ENCODE data around the gene ODC1. TPM values are rescaled to one million over a fixed set of nuclear protein-coding genes. Genes with fewer than 3 reads are reported as not detected.

The ODC1 gene
- 332 TPM for polyA plus RNA-seq (2013, experiment 1 of 4)
- 309 TPM for polyA plus RNA-seq (2013, experiment 2 of 4)
- 238 TPM for polyA plus RNA-seq (2013, experiment 3 of 4)
- polyA plus RNA-seq (2013, experiment 4 of 4) = 239 TPM

- Histone ChIP-seq H3K4me1 (ENCODE audit: control insufficient read depth, insufficient read depth, low read length) (no peaks in the 10 kb centered on the region), H3K9me3 (ENCODE audit: control insufficient read depth, low read length) (no peaks in the 10 kb centered on the region), H3K36me3 (ENCODE audit: control insufficient read depth, insufficient read depth, low read length) (peaks cover 18% of the 10 kb centered on the region), H3K4me3 (ENCODE audit: insufficient read depth, low read depth, low read length) (peak within 1 kb of the TSS; percentile 82), H3K27ac (ENCODE audit: insufficient read depth, low read depth, low read length, poor library complexity, severe bottlenecking) (peak within 1 kb of the TSS; percentile 95), H3K27me3 (ENCODE audit: control insufficient read depth, insufficient read depth, low read length, poor library complexity, severe bottlenecking) (no peaks in the 10 kb centered on the region)
- 0% methylated on average over 99 of the region's 99 CpGs for WGBS, 2 experiments
These were observed at the start of gene ODC1 for GRCh38 chr2:10447895-10448575. Gene ODC1 (minus strand): TSS chr2:10448327. CDS start chr2:10445032, 3,295 bp downstream.

- Histone ChIP-seq H3K4me3 (ENCODE audit: insufficient read depth, low read depth, low read length) (no peak overlapping the region), H3K27ac (ENCODE audit: insufficient read depth, low read depth, low read length, poor library complexity, severe bottlenecking) (no peak overlapping the region), H3K9me3 (ENCODE audit: control insufficient read depth, low read length) (no peaks in the 10 kb centered on the region), H3K36me3 (ENCODE audit: control insufficient read depth, insufficient read depth, low read length) (no peaks in the 10 kb centered on the region), H3K27me3 (ENCODE audit: control insufficient read depth, insufficient read depth, low read length, poor library complexity, severe bottlenecking) (no peaks in the 10 kb centered on the region), H3K4me1 (ENCODE audit: control insufficient read depth, insufficient read depth, low read length) (peaks cover 5% of the 10 kb centered on the region)
- 59 to 65% methylated on average over 24 of the region's 24 CpGs for WGBS, 2 experiments
These were observed 49.7 kb upstream of the ODC1 start for GRCh38 chr2:10497797-10498251.

GRCh38 chr2:10495988-10496313, 47.8 kb upstream of the ODC1 start:
- WGBS, 2 experiments = 84 to 86% methylated on average over 7 of the region's 7 CpGs
- Histone ChIP-seq H3K9me3 (ENCODE audit: control insufficient read depth, low read length) (no peaks in the 10 kb centered on the region), H3K36me3 (ENCODE audit: control insufficient read depth, insufficient read depth, low read length) (no peaks in the 10 kb centered on the region), H3K4me3 (ENCODE audit: insufficient read depth, low read depth, low read length) (no peak overlapping the region), H3K27ac (ENCODE audit: insufficient read depth, low read depth, low read length, poor library complexity, severe bottlenecking) (no peak overlapping the region), H3K4me1 (ENCODE audit: control insufficient read depth, insufficient read depth, low read length) (no peaks in the 10 kb centered on the region), H3K27me3 (ENCODE audit: control insufficient read depth, insufficient read depth, low read length, poor library complexity, severe bottlenecking) (no peaks in the 10 kb centered on the region)

GRCh38 chr2:10495311-10495987, 47.3 kb upstream of the ODC1 start:
- no peaks in the 10 kb centered on the region for H3K27me3 ChIP-seq (ENCODE audit: control insufficient read depth, insufficient read depth, low read length, poor library complexity, severe bottlenecking)
- no peak overlapping the region for H3K4me3 ChIP-seq (ENCODE audit: insufficient read depth, low read depth, low read length)
- H3K27ac ChIP-seq (ENCODE audit: insufficient read depth, low read depth, low read length, poor library complexity, severe bottlenecking) = no peak overlapping the region
- no peaks in the 10 kb centered on the region for H3K36me3 ChIP-seq (ENCODE audit: control insufficient read depth, insufficient read depth, low read length)
- no peaks in the 10 kb centered on the region for H3K4me1 ChIP-seq (ENCODE audit: control insufficient read depth, insufficient read depth, low read length)
- WGBS, 2 experiments = 90 to 92% methylated on average over 24 of the region's 24 CpGs
- H3K9me3 ChIP-seq (ENCODE audit: control insufficient read depth, low read length) = no peaks in the 10 kb centered on the region

- WGBS, 2 experiments = 88 to 89% methylated on average over 13 of the region's 13 CpGs
- H3K9me3 ChIP-seq (ENCODE audit: control insufficient read depth, low read length) = no peaks in the 10 kb centered on the region
These were observed 46.4 kb upstream of the ODC1 start for GRCh38 chr2:10494351-10495066.

GRCh38 chr2:10493634-10494281, 45.6 kb upstream of the ODC1 start:
- no peak overlapping the region for H3K27ac ChIP-seq (ENCODE audit: insufficient read depth, low read depth, low read length, poor library complexity, severe bottlenecking)
- WGBS, 2 experiments = 89 to 91% methylated on average over 22 of the region's 22 CpGs
- H3K4me3 ChIP-seq (ENCODE audit: insufficient read depth, low read depth, low read length) = no peak overlapping the region
- H3K9me3 ChIP-seq (ENCODE audit: control insufficient read depth, low read length) = no peaks in the 10 kb centered on the region
- H3K27me3 ChIP-seq (ENCODE audit: control insufficient read depth, insufficient read depth, low read length, poor library complexity, severe bottlenecking) = no peaks in the 10 kb centered on the region
- no peaks in the 10 kb centered on the region for H3K4me1 ChIP-seq (ENCODE audit: control insufficient read depth, insufficient read depth, low read length)
- no peaks in the 10 kb centered on the region for H3K36me3 ChIP-seq (ENCODE audit: control insufficient read depth, insufficient read depth, low read length)

More at GRCh38 chr2:10494351-10495066, 46.4 kb upstream of the ODC1 start:
- Histone ChIP-seq H3K27me3 (ENCODE audit: control insufficient read depth, insufficient read depth, low read length, poor library complexity, severe bottlenecking) (no peaks in the 10 kb centered on the region), H3K27ac (ENCODE audit: insufficient read depth, low read depth, low read length, poor library complexity, severe bottlenecking) (no peak overlapping the region), H3K4me3 (ENCODE audit: insufficient read depth, low read depth, low read length) (no peak overlapping the region), H3K4me1 (ENCODE audit: control insufficient read depth, insufficient read depth, low read length) (no peaks in the 10 kb centered on the region), H3K36me3 (ENCODE audit: control insufficient read depth, insufficient read depth, low read length) (no peaks in the 10 kb centered on the region)

- Histone ChIP-seq H3K9me3 (ENCODE audit: control insufficient read depth, low read length) (no peaks in the 10 kb centered on the region), H3K27ac (ENCODE audit: insufficient read depth, low read depth, low read length, poor library complexity, severe bottlenecking) (no peak overlapping the region), H3K4me1 (ENCODE audit: control insufficient read depth, insufficient read depth, low read length) (no peaks in the 10 kb centered on the region), H3K4me3 (ENCODE audit: insufficient read depth, low read depth, low read length) (no peak overlapping the region), H3K36me3 (ENCODE audit: control insufficient read depth, insufficient read depth, low read length) (no peaks in the 10 kb centered on the region), H3K27me3 (ENCODE audit: control insufficient read depth, insufficient read depth, low read length, poor library complexity, severe bottlenecking) (no peaks in the 10 kb centered on the region)
- WGBS, 2 experiments = 87 to 90% methylated on average over 5 of the region's 5 CpGs
These were observed 45.0 kb upstream of the ODC1 start for GRCh38 chr2:10493075-10493633.

GRCh38 chr2:10490806-10491291, 42.7 kb upstream of the ODC1 start:
- no peaks in the 10 kb centered on the region for H3K27me3 ChIP-seq (ENCODE audit: control insufficient read depth, insufficient read depth, low read length, poor library complexity, severe bottlenecking)
- H3K4me3 ChIP-seq (ENCODE audit: insufficient read depth, low read depth, low read length) = no peak overlapping the region
- H3K4me1 ChIP-seq (ENCODE audit: control insufficient read depth, insufficient read depth, low read length) = no peaks in the 10 kb centered on the region
- WGBS, 2 experiments = 94 to 96% methylated on average over 8 of the region's 8 CpGs
- H3K27ac ChIP-seq (ENCODE audit: insufficient read depth, low read depth, low read length, poor library complexity, severe bottlenecking) = no peak overlapping the region
- H3K36me3 ChIP-seq (ENCODE audit: control insufficient read depth, insufficient read depth, low read length) = no peaks in the 10 kb centered on the region
- H3K9me3 ChIP-seq (ENCODE audit: control insufficient read depth, low read length) = no peaks in the 10 kb centered on the region

GRCh38 chr2:10489842-10490555, 41.9 kb upstream of the ODC1 start:
- 92 to 93% methylated on average over 13 of the region's 13 CpGs for WGBS, 2 experiments
- Histone ChIP-seq H3K27me3 (ENCODE audit: control insufficient read depth, insufficient read depth, low read length, poor library complexity, severe bottlenecking) (no peaks in the 10 kb centered on the region), H3K36me3 (ENCODE audit: control insufficient read depth, insufficient read depth, low read length) (no peaks in the 10 kb centered on the region), H3K9me3 (ENCODE audit: control insufficient read depth, low read length) (no peaks in the 10 kb centered on the region), H3K4me1 (ENCODE audit: control insufficient read depth, insufficient read depth, low read length) (no peaks in the 10 kb centered on the region), H3K27ac (ENCODE audit: insufficient read depth, low read depth, low read length, poor library complexity, severe bottlenecking) (no peak overlapping the region), H3K4me3 (ENCODE audit: insufficient read depth, low read depth, low read length) (no peak overlapping the region)
